GM18907 (cell line): ENCODE measurements around the gene JARID2.
A peak's percentile ranks its signal among the peaks of the same experiment; 100 is the strongest.

Experiments used
- ATAC-seq: cut with Tn5 transposase; IDR thresholded peaks from one replicate; pipeline ENCODE4 v1.9.1; 2021; ENCODE audit warnings: mild to moderate bottlenecking, moderate library complexity; ENCODE audit not compliant: unreplicated experiment

The JARID2 gene

DNA sequence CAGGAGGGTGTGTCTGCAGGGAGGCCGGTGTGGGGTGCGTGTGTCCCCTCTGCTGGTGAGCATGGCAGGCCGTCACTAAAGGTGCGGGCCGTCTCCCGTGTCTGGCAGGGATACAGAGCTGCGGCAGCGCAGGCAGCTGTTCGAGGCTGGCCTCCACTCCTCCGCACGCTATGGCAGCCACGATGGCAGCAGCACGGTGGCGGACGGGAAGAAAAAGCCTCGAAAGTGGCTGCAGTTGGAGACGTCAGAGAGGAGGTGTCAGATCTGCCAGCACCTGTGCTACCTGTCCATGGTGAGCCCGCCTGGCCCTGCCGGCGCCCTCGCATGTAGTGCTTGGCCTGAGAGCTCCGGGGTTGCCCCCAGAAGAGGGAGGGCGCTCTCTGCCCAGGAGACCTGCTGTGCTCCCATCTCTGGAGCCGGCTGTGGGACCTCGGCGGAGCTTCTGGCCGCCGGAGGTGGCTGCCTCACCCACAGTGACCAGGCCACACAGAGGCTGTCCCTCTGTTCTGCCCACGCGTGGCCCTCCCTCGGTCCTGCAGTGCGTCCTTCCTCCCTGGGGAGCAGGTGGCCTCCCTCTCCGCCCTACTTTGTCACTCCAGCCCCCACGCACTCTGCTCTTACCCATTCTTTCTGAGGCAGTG is 267.4 kb downstream of the JARID2 start:
- no peak for ATAC-seq

DNA sequence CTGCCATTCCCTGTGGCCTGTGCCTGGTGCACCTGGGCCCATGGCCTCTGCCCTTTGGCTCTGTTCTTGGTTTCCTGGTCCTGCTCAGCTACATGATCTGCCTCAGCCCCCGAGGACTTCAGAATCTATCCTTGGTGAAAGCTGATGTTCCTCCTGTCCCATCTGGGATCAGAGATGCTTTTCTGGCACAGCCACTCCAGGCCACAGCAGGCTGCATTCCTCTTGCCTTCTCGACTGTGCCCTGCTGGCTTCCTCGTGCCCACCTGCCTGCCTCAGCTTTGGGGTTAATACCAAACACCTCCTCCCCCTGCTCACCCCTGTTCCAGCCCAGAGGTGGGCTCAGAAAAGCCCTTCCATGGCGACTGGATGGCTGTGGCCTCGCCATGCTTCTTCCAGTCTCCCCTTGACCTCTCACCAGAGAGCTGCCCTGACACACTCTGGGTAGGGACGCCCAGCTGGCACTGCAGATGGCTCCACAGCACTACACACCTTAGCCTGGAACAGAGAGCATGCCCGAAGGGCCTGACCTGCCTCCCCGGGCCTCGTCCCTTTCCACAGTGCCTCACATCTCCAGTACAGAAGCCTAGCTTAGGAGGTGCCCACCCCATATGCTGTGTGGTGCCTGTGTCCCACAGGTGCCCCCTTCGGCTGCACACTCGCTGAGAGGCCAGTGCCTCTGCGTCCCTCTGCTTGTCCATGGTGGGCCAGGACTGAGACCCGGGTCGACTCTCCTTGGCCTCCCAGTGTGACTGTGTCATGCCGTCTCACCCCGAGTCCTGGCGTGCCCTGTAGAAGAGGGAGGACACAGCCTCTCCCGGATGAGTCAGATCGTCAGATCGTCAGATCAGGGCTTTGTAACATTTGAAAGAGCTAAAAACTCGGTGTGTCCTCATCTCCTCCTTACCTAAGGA is 268.2 kb downstream of the JARID2 start:
- ATAC-seq = no peak

DNA sequence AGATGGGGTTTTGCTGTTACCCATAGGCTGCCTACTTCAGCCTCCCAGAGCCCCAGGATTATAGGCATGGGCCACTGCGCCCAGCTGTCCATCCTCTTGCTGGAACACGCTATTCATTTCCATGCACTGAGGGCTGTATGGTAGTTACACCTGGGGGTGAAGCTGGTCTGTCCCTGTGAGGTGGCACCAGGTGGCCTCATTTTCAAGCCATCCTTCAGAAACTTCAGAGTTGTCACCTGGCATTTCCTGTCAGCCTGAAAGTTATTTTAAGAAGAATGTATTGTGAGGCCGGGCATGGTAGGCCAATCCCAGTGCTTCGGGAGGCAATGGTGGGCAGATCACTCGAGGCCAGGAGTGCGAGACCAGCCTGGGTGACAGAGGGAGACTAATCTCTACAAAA is 269.4 kb downstream of the JARID2 start:
- no peak for ATAC-seq

DNA sequence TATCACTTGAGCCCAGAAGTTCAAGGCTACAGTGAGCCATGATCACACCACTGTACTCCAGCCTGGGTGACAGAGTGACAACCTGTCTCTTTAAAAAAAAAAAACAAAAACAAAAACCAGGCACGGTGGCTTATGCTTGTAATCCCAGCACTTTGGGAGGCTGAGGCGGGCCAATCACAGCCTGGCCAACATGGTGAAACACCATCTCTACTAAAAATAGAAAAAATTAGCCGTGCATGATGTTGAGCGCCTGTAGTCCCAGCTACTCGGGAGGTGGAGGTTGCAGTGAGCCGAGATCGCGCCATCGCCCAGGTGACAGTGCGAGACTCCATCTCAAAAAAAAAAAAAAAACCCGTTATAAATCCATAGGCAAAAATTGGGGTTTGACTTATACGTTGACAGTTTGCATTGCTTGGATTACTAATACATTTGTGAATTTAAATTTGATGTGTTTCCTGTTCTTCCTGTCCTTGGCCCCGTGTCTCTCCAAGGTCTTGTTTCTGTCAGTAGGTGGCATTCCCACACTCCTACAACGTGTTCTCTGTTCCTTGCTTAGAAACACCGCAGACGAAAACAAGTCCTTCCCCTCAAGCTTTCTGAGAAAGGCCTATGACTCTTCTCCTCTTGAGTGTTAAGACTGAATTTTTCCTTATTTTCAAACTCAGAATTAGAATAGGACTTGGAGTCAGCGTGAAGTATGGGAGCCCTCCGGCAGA is 269.9 kb downstream of the JARID2 start:
- ATAC-seq = no peak

DNA sequence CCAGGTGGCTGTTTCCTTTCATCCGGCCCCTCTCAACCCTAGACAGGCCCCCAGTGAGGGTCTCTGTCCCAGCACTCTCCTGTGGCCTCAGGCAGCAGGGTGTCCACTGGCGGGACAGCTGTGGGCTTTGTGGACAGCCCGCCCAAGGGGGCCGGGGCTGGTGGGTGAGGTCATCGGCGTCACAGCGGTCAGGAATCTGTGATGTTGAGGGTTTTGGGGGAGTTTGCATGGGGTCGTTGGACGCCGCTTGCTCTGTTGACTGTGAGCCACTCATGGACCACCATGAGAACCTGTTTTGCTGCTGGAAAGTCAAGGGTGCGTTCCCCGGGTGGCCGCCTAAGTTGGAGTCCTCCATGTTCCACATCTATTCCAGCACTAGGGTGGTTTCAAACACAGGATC is 270.5 kb downstream of the JARID2 start:
- ATAC-seq = no peak

DNA sequence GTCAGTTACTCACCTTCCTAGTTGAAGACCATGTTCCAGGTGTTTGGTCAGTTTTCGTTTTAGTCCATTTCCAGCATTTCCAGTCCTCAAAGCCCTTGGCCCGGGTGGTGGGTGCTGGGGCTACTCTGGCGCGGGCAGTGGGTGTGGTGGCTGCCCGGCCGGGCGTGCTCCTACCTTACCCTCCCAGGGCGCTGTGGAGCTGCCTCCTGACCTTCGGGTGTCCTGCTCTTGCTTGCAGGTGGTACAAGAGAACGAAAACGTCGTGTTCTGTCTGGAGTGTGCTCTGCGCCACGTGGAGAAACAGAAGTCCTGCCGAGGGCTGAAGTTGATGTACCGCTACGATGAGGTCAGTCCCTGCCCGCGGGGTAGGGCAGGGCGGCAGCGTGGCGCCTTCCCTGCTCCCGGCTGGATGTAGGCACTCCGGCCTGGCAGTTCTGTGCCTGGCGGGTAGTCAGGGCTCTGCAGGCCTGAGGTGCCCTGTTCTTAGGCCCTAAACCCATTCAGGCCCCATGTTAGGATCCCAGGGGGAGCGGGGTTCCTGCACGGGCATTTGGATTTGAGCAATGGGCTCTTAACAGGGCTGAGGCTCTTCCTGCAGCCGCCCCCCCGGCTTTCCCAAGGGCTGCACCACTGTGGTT is 271.2 kb downstream of the JARID2 start:
- no peak for ATAC-seq

DNA sequence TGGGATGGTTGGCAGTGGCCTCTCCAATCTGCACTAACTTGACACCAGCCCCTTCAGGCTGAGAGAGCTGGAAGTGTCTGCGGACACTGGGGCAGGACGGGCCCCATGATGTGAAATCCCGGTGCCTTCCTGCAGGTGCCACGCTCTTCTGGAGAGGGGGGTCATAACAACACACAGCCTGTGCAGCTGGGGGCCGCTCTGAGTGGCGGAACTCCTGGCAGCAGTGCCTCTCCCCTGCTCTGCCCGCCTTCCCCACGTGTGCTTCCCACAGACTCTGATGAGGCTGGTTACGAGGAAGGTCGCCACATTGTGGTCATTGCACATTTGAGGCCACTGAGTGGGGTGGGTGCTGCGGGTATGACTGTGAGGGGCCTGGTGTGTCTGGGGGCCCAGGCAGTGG is 271.7 kb downstream of the JARID2 start:
- ATAC-seq = no peak

DNA sequence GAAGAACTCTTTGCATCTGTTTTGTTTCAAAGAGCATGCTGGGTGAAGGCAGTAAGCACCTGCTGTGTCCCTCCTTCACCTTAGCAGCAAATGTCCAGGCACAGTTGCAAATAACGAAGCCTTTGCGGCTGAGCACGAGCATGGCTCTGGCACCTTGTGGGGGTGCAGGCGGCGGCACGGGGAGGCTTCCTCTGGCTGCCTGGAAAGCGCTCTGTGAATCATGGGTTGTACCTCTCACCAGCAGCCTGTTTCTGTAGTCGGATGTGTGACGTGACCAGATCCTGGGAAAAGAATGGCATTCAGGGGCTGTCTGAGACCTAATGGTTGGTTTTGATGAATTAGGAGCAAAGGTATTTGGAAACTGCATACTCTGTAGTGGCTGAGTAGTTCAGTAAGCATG is 272.2 kb downstream of the JARID2 start:
- no peak for ATAC-seq

DNA sequence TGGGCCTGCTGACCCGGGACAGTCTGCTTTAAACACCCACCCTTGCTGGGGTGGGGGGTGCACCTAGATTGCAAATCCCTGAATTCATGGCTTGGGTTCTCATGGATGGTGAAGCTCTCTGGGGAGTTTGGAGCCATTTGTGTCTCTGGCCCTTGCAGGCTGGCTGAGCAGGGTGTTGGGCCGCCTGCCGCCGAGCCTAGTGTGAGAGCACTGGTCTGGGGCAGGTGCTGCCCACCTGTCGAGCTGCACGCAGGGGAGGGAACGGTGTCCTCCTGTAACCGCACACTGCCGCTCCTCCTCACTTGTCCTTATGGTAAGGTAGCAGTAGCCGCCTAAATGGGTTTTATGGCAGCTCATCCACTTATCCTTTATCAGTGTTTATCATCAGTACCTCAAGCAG is 273.0 kb downstream of the JARID2 start:
- no peak for ATAC-seq

DNA sequence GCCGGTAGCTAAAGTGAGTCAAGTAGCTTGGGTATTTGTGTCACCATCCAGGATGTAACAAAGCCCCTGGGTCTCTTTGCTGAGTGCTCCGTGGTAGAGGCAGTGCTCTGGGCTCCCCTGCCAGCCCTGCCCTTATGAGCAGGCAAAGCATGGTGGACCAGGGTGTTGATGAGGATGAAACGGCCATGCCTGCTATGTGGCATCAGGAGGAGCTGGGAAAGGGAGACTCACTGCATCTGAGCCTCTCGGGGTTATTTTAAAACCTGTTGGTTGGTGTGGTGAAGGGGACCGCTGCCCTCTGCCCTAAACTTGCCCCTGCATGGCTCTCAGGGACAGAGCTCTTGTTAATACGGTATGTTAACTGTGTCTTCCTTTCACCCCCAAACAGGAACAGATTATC is 273.8 kb downstream of the JARID2 start:
- no peak for ATAC-seq

DNA sequence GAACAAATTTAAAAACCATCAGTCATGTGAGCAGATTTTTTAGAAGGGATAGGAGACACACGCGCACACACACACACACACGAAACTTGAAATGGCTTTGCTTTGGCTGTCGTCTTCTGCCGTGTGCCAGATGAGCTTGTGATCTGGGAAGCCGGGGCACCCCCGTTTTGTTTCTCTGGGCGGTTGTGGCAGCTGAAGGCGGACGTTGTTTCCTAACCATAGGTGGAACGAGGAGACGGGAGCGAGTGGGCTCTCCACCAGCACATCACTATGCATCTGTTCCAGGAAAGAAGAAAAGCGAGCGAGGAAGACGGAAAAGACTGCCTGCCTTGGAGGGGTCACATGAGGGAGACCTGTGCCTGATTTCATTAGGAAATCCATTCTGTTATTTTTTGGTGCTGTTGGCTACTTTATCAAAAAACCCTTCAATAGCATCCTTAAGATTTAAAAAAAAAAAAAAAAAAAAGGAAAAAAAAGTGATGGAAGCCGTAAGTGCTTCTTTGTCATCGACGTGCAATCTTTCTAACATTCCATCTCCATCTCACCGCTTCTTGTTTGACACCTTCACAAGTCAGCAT is 274.8 kb downstream of the JARID2 start:
- ATAC-seq = no peak

DNA sequence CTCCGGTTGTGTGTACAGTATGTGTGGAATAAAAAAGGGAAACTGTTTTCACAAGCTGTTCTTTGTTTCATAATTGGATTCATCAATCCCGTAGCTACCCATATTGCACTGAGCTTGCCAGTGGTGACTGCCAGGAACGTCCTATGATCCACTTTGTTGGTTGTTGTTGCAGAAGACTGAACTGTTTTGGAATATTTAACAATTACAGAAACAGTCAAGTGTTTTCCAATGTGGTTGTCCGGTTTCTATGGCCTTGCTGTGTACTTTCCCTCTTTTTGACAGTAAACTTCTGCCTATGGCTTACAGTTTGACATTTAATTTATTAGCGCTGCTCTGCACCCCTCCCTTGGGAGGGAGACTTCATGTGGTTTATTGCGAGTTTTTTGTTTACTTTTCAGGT is 275.7 kb downstream of the JARID2 start:
- ATAC-seq = no peak

DNA sequence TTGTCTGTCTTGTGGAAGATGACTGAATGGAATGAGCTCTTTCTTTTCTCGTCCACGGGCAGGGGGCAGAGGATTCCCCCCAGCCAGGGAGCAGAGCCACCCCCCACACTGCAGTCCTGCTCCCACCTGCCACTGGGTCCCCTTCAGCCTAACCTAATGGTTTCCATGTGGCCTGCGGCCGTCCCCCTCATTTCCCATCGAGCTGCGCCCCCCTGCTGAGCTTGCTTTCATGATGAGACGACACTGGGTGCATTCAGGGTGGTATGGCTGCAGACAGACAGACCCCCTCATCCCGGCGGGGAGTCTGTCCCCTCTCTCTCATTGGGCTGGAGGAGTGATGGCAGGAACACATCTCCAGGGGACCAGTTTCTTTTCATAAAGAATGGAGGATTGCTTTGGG is 276.2 kb downstream of the JARID2 start:
- ATAC-seq = no peak

DNA sequence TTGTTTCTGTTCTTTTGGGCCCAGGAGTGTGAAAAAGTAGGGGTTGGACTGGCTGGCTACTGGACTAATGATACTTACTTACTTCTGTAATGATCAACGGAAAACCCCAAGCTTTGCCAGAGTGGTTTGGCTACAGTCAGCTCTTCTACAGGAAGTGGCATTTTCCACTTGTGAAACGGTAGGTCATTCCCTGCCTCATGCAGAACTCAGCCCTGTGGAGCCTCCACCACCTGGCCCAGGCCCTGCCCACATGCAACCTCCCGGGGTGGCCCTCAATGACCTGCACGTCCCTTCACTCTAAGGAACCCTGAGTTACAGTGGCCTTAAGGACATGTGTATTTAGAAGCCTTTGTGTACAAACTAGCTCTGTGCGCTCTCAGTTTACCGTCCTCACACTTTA is 276.6 kb downstream of the JARID2 start:
- peak; percentile 53 for ATAC-seq

DNA sequence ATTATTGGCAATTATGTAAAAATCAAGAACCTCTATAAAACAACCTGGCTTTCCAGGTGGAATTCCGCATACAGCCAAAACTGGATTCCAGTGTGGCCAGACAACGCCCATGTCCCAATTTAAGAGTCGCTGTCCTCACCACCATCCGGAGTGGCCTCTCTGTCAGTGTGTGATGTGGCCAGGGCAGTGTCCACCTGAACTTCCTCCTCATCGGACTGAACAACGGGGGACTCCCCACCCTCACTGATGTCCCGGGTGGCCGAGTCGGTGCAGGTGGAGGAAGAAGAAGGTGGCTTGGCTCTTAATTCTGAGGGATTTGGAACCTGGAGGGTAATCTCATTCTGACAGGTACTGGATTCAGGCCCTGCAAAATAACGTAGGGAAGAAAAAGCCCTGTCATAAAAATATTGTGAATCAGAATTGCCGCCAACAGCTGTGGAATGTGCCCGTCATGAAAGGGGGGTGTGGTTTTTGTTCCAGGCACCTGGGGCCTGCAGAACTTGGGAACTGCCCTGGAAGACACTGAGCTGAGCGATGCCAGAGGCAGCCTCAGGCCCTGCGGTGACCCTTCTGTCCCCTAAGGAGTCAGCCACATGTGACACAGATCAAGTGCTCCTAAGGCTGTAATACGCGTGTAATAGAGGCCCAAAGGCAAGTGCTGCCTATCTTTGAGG is 277.1 kb downstream of the JARID2 start:
- no peak for ATAC-seq

DNA sequence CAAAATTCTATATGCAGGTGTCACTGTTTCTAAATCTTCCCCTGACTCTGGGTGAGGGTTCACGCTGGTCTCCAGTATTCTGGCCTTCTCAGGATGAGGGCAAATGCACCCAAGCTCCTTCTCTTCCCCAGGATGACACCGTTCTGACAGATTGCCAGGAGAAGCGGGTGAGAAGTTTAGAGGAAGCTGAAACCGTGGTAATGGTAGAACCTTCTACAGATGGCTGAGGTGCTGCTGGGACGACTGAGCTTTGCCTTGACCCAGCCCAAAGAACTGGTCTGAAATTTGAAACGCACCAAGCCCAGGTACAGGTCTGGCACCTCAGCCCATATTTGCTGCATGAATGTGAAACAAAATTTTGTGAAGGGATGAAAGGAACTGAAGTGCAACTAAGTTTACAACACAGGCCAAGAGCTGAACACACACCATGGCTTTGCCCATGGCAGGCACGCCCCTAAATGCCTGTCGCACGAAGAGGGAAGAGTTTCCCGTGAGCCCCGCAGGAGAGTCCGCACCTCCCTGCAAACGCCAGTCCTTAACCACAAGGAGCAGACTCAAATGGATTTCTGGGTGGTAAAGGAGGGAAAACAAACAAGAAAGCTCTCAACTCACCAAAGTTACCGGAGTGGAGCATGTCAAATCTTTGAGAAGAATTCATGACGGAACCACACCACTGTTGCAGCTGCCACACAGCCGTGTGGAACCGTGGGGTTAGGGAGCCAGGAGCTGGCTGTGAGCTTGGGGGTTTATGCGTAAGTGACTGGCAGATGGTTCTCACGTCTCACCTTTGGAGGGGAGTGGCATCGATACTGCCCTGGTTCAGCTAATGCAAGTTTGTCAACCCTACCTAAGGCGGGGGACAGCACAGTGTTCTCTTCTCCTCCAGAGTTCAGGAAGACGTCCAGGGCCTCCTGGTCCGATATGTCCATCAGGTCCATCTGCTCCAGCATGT is 278.1 kb downstream of the JARID2 start:
- ATAC-seq = no peak

DNA sequence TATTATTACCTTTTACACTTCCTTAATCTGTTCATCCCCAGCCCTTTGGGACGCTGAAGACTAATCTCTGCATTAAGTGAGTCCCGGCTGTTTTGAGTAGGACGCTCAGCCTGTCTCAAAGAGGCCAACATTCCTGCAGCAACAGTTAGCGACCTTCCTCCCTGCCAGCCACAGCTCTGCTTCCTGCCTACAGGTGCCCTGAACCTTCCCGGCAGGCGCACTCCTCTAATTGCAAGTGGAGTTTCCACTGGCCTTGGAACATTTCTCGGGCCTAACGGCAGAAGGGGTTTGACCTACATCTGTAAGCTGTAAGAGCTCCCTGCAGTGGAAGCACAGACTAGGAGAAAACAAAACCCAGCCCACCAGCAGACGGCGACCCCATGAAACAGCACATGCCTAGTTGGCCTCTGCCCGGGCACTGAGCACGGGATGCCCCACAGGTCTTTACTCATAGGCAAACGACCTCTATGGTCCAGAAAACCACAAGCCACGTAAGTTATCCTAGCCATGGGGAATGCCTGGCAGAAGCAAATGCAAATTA is 279.1 kb downstream of the JARID2 start:
- ATAC-seq = no peak

DNA sequence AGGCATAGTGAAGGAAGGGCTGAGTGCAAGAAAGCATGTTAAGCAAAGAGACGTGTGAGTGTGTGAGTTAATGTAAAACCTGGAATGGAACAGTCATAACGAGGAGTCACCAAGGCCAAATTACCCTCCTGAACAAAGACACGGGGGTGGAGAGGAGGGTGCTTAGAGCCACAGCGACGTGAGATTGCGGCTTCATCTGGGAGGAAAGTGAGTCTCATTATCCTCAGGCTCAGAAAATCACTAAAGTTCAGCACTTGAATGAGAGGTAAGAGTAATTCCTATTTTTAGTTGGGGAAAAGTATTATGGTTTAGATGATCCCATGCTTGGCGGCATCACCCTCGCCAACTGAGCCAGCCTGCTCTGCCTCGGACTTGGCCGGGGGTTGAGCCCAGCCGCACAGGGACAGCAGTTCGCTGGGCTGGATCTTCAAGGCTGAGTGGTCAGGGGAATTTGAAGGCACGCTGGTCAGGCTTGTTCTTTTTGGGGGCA is 280.4 kb downstream of the JARID2 start:
- no peak for ATAC-seq
